GM12891 (cell line): ENCODE measurements around the gene NTN4.

Source experiments
- DNase-seq: peaks from one replicate; pipeline ENCODE4 v3.0.0; 2011; ENCODE audit warnings: low spot score; ENCODE audit not compliant: insufficient read length
- FAIRE-seq: peaks from 2 replicates; lab custom pipeline; 2011; peaks lifted over from hg19 to GRCh38; lab: Jason Lieb, UNC
- PAX5 ChIP-seq: IDR thresholded peaks from 2 replicates; pipeline ENCODE4 v1.6.1; 2011; ENCODE audit warnings: low read length, moderate library complexity, mild to moderate bottlenecking; ENCODE audit not compliant: insufficient read depth, severe bottlenecking
- POLR2A ChIP-seq: IDR thresholded peaks from 2 replicates; pipeline ENCODE4 v1.6.1; 2011; ENCODE audit warnings: low read depth, low read length, control low read depth
- POLR2AphosphoS5 ChIP-seq: IDR thresholded peaks from 2 replicates; pipeline ENCODE4 v1.6.1; 2011; ENCODE audit warnings: low read depth, low read length, control low read depth
- POU2F2 ChIP-seq: IDR thresholded peaks from 2 replicates; pipeline ENCODE4 v1.6.1; 2011; ENCODE audit warnings: low read depth, mild to moderate bottlenecking, control low read depth, low read length, moderate library complexity
- SPI1 ChIP-seq: IDR thresholded peaks from 2 replicates; pipeline ENCODE4 v1.6.1; 2011; ENCODE audit warnings: low read depth, low read length, control low read depth
- TAF1 ChIP-seq: IDR thresholded peaks from 2 replicates; pipeline ENCODE4 v1.6.1; 2011; ENCODE audit warnings: low read depth, low read length, control low read depth

Gene NTN4

GRCh38 chr12:95643256-95643655 lies 147.3 kb downstream of the NTN4 start:
- no peak for FAIRE-seq
- no peak for DNase-seq
- TF ChIP-seq SPI1 (no peak), POLR2AphosphoS5 (no peak), POU2F2 (no peak), TAF1 (no peak), PAX5 (no peak)

DNA sequence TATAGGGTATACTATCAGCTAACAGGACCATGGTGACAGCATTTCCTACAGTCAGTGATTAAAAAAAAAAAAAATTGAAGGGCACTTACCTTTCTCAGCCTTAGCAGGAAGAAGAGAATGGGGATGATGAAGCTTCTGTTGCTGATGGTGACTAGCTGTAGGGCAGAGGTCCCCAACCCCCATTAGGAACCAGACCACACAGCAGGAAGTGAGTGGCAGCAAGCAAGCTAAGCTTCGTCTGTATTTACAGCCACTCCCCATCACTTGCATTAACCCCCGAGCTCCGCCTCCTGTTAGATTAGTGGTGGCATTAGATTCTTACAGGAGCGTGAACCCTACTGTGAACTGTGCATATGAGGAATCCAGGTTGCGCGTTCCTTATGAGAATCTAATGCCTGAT lies 148.0 kb downstream of the NTN4 start:
- no peak for TF ChIP-seq TAF1
- no peak for TF ChIP-seq PAX5
- TF ChIP-seq POU2F2, result no peak
- no peak for TF ChIP-seq POLR2A
- TF ChIP-seq POLR2AphosphoS5, result no peak
- TF ChIP-seq SPI1, result no peak
- FAIRE-seq, result no peak
- DNase-seq, result no peak

DNA sequence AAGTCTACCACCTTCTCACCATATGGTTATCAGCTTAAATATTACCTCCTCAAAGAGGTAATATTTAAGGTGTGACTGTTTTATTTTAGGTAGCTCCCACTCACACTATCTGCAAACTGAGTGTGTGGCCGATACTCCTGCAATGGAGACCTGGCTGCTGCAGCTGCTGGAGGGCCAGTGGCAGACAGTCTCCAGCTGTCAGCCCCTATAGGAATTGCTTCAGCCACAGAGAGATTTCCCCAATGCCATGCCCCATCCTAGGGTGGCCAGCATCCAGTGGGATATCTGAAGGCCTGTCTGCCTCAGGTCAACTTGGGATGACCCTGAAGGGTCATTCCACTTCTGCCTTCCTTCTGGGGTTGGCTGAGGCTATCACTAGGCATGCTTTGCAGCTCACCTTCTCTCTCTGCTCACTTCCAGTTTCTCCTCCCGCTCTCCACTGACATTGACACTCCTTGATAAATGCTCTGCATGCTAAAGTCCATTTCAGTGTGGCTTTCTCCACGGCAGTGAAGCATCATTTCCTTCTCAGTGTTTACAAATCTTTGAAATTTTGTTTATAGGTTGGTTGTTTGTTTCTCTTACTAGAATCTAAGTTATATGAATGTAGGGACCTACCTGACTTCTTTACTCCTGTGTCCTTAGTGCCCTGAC lies 149.1 kb downstream of the NTN4 start:
- no peak for FAIRE-seq
- TF ChIP-seq TAF1, result no peak
- TF ChIP-seq POU2F2, result no peak
- TF ChIP-seq POLR2AphosphoS5, result no peak
- TF ChIP-seq SPI1, result no peak
- no peak for TF ChIP-seq POLR2A
- no peak for TF ChIP-seq PAX5
- no peak for DNase-seq

- DNase-seq (no peak), FAIRE-seq (no peak)
- TF ChIP-seq POLR2A, result no peak
- no peak for TF ChIP-seq TAF1
- TF ChIP-seq POLR2AphosphoS5, result no peak
- no peak for TF ChIP-seq POU2F2
- no peak for TF ChIP-seq SPI1
- no peak for TF ChIP-seq PAX5
These were observed 150.0 kb downstream of the NTN4 start for GRCh38 chr12:95640516-95640915.

DNA sequence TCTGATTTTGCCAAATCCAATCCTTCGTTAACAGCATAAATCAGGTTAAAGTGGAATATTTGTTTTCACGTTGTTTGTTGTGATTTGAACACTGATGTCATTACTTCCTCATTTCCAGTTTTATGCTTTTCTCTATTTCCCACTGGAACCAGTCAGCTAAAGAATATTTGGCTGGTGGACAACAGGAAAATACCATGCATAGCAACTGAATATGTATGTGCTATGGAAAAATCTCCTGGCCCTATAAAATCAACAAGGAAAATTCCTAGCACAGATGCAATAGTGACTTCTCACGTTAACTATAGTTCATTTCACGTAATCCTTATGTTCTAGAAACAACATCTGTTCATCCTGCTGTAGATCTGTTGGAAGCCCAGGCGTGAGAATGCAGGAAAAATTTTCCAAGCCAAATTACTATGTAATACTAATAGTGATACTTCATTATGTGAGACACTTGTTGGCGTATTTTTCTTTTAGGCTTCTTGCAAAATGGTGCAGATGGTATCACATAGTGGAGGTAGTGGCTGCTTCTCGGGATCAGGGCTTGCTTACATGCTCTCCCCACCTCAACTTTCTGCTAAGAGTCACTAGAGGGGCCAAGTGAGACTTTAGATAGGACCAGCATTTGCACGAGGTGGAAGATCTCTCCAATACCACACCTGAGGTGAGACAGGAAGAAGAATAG lies 153.0 kb downstream of the NTN4 start:
- DNase-seq (no peak), FAIRE-seq (no peak)
- TF ChIP-seq POU2F2, result no peak
- TF ChIP-seq SPI1, result no peak
- TF ChIP-seq TAF1, result no peak
- TF ChIP-seq POLR2AphosphoS5, result no peak
- TF ChIP-seq POLR2A, result no peak
- no peak for TF ChIP-seq PAX5

DNA sequence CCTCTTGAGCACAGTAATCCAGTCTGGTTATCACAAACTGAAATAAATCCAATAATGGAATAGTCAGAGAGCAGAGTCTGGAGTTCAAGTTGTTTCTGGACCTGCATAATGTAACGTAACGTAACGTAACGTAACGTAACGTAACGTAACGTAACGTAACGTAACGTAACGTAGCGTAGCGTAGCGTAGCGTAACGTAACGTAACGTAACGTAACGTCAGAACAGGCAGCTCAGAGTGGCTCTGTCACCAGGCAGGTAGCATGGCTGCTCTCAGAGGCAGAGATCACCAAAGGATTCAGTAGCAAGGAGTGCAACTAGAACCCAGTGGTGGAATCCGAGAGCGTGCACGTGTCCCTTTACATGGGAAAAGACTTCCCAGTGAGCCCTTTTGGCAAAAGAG lies 153.6 kb downstream of the NTN4 start:
- FAIRE-seq (no peak), DNase-seq (no peak)
- TF ChIP-seq POU2F2, result no peak
- TF ChIP-seq PAX5, result no peak
- no peak for TF ChIP-seq POLR2A
- no peak for TF ChIP-seq POLR2AphosphoS5
- no peak for TF ChIP-seq SPI1
- TF ChIP-seq TAF1, result no peak

- TF ChIP-seq POLR2A (no peak), TAF1 (no peak), POLR2AphosphoS5 (no peak), POU2F2 (no peak), PAX5 (no peak), SPI1 (no peak)
- no peak for DNase-seq
- no peak for FAIRE-seq
These were observed 155.6 kb downstream of the NTN4 start for GRCh38 chr12:95634622-95635621.

- DNase-seq (no peak), FAIRE-seq (no peak)
- TF ChIP-seq TAF1 (no peak), PAX5 (no peak), POLR2AphosphoS5 (no peak), SPI1 (no peak), POLR2A (no peak), POU2F2 (no peak)
These were observed 156.7 kb downstream of the NTN4 start for GRCh38 chr12:95633732-95634465.
